Measurements from ENCODE around the gene OR3A2.
"Not testable (repeated sequence)": the region's sequence is repeated elsewhere in the genome, so short reads cannot be mapped to it uniquely, and the experiment has no call there.

DNA sequence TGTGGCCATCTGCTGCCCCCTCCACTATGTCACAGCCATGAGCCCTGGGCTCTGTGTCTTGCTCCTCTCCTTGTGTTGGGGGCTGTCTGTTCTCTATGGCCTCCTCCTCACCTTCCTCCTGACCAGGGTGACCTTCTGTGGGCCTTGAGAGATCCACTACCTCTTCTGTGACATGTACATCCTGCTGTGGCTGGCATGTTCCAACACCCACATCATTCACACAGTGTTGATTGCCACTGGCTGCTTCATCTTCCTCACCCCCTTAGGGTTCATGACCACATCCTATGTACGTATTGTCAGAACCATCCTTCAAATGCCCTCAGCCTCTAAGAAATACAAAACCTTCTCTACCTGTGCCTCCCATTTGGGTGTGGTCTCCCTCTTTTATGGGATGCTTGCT is 145.1 kb downstream of the OR3A2 start:
- TF ChIP-seq, protein P1, sequence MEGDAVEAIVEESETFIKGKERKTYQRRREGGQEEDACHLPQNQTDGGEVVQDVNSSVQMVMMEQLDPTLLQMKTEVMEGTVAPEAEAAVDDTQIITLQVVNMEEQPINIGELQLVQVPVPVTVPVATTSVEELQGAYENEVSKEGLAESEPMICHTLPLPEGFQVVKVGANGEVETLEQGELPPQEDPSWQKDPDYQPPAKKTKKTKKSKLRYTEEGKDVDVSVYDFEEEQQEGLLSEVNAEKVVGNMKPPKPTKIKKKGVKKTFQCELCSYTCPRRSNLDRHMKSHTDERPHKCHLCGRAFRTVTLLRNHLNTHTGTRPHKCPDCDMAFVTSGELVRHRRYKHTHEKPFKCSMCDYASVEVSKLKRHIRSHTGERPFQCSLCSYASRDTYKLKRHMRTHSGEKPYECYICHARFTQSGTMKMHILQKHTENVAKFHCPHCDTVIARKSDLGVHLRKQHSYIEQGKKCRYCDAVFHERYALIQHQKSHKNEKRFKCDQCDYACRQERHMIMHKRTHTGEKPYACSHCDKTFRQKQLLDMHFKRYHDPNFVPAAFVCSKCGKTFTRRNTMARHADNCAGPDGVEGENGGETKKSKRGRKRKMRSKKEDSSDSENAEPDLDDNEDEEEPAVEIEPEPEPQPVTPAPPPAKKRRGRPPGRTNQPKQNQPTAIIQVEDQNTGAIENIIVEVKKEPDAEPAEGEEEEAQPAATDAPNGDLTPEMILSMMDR (optimal IDR thresholded peaks at IDR 0.05 in 1 of 3, IDR thresholded peaks at IDR 0.05 in 1 of 3, conservative IDR thresholded peaks at IDR 0.05 in 1 of 3; ENCODE audit: extremely low read depth in 1 of 3, insufficient read depth in 2 of 3, low read length in 3 of 3) = not testable (repeated sequence)
- TF ChIP-seq EZH2 (IDR thresholded peaks at IDR 0.05; ENCODE audit: low read length) = not testable (repeated sequence)
